Measurements from ENCODE around the gene SLC34A3. TPM values are rescaled to one million over a fixed set of nuclear protein-coding genes. Genes with fewer than 3 reads are reported as not detected.

The SLC34A3 gene
- total and polyA plus RNA-seq, 2 donors (not counting 3 experiments of a cell fraction or from before 2014, with no cell fraction given), result not detected

DNA sequence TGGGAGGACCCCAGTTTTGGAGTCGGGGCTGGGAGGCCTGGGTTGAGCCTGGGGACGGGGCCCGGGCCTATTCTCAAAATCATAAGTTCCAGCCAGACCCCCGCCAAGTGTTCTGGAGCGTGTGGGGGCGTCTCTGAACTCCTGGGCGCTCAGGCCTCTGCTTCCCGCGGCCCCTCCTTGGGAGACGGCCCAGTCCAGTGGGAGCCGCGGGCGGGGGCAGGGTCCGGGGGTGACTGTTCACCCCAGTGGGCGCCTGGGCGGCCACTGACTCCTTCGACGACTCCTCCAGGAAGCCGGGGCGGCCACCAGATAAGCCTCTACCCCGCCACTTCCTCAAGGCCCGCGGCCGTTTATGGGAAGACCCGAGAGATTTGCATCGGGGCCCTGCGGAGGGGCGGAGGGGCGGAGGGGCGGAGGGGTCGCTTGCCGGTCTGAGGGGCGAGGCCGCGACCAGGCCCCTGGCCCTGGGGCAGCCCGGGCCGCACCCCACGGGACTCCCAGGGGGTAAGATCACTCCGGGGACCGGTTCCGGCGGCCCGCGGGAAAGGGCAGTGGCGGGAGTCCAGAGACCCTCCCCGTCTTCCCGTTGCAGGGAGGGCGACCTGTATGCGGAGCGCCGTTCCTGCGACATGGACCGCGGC, 47.5 kb downstream of the SLC34A3 start:
- Histone ChIP-seq H3K9ac (replicated peaks; ENCODE audit: extremely low read depth, insufficient read depth, low read length) (peak overlapping the region; percentile 79), H2AFZ (ENCODE audit: low read depth, low read length) (no peak overlapping the region), H3K27me3 (ENCODE audit: control insufficient read depth in 2 of 2, insufficient read depth in 2 of 2, low read length in 2 of 2) (no peaks in the 10 kb centered on the region), H4K20me1 (replicated peaks; ENCODE audit: control insufficient read depth, extremely low read depth, insufficient read depth, low read length) (no peaks in the 10 kb centered on the region), H3K79me2 (ENCODE audit: control insufficient read depth, insufficient read depth, low read length) (peaks cover 42% of the 10 kb centered on the region), H3K4me1 (ENCODE audit: control insufficient read depth, extremely low read depth, insufficient read depth, low read length) (peaks cover 28% of the 10 kb centered on the region), H3K9me3 (replicated peaks; ENCODE audit: control insufficient read depth, insufficient read depth, low read length) (no peaks in the 10 kb centered on the region), H3K27ac (ENCODE audit: insufficient read depth, low read depth, low read length) (peak overlapping the region; percentile 91), H3K4me3 (replicated peaks in 1 of 3; ENCODE audit: insufficient read depth in 1 of 3, low read depth in 1 of 3, low read length in 3 of 3) (peak overlapping the region; percentile 39 to 60 (median 51)), H3K36me3 (ENCODE audit: control insufficient read depth in 2 of 2, extremely low read depth in 1 of 2, insufficient read depth in 2 of 2, low read length in 2 of 2) (peaks cover 10 to 12% of the 10 kb centered on the region in 2 experiments), H3K4me2 (ENCODE audit: insufficient read depth, low read length) (peak overlapping the region; percentile 52), H3K9me1 (replicated peaks; ENCODE audit: control insufficient read depth, extremely low read depth, insufficient read depth, low read length) (no peaks in the 10 kb centered on the region)
- DNase-seq (ENCODE audit: low read depth, low spot score) (no peak), FAIRE-seq (no peak)
- dilution Hi-C loops (cut with MboI; ENCODE audit: extremely low pct_ligation_motif_present, low sequenced_read_pairs) (no loop called here), intact Hi-C loops (cut with micrococcal nuclease) (no loop called here)
- BruUV-seq (replicated peaks), result no TSS peak
- CTCF ChIA-PET, result interaction anchor here (0.9 to 2.7 kb wide), 6 partner anchors 9 to 42 kb away, joined by 3 to 23 read pairs (median 8); partner anchors contain the start of gene NRARP
- POLR2A ChIA-PET, result interaction anchor here (1.2 to 2.0 kb wide), 3 partner anchors 27 to 38 kb away, joined by 4 to 10 read pairs (median 8); partner anchors contain the start of gene TUBB4B
- no peak for TF ChIP-seq JUN (IDR thresholded peaks at IDR 0.05; ENCODE audit: borderline replicate concordance, insufficient read depth, insufficient read length, low read depth)
- no peak for TF ChIP-seq FOS (IDR thresholded peaks at IDR 0.05; ENCODE audit: borderline replicate concordance, insufficient read depth, low read length)
- no peak for TF ChIP-seq GATA2 (IDR thresholded peaks at IDR 0.05; ENCODE audit: insufficient read depth, insufficient read length, low read depth, low read length)
- no peak for TF ChIP-seq POLR2AphosphoS5 (IDR thresholded peaks at IDR 0.05; ENCODE audit: insufficient read depth, low read depth, low read length)
- TF ChIP-seq EZH2 (IDR thresholded peaks at IDR 0.05; ENCODE audit: borderline replicate concordance, low read depth, low read length, severe bottlenecking), result no peak
